Esophagus squamous epithelium (tissue), 5 donors: ENCODE data around the gene RBP7. TPM values are rescaled to one million over a fixed set of nuclear protein-coding genes. Genes with fewer than 3 reads are reported as not detected.

Source experiments
- DNase-seq: peaks from one replicate; lab custom pipeline; 2025; lab: John Stamatoyannopoulos, UW
- H3K27ac ChIP-seq, 4 donors: fragments of 200-600 bp; sonication (generic); one replicate each; pipeline ENCODE4 v1.5.1; 2016 to 2019; ENCODE audit warnings: mild to moderate bottlenecking in 1 of 4
- H3K27me3 ChIP-seq, 4 donors: fragments of 200-600 bp; sonication (generic); 1 replicate in 3 of 4; 2 replicates in 1 of 4; pipeline versions ENCODE4 v1.5.1 to v1.6.0; 2017 to 2021; ENCODE audit warnings: antibody characterized with exemption in 1 of 4
- H3K36me3 ChIP-seq, 3 donors: fragments of 200-600 bp; sonication (generic); one replicate each; pipeline ENCODE4 v1.5.1; 2016 to 2019
- H3K4me1 ChIP-seq, 3 donors: fragments of 200-600 bp; sonication (generic); one replicate each; pipeline ENCODE4 v1.5.1; 2017 to 2019
- H3K4me3 ChIP-seq, 4 donors: fragments of 200-600 bp; sonication (generic); 1 replicate in 3 of 4; 2 replicates in 1 of 4; pipeline ENCODE4 v1.5.1; 2016 to 2019; ENCODE audit warnings: mild to moderate bottlenecking in 2 of 4, moderate library complexity in 1 of 4
- H3K9me3 ChIP-seq, 3 donors: fragments of 200-600 bp; sonication (generic); one replicate each; pipeline ENCODE4 v1.5.1; 2016 to 2019
- CTCF ChIP-seq, 6 experiments: fragments of 450-650 bp in 4 of 6; fragments of 200-600 bp in 2 of 6; sonication (generic) in 2 of 6; IDR thresholded peaks; one replicate each; pipeline ENCODE4 v1.5.1; 2016 to 2019; ENCODE audit warnings: antibody characterized with exemption in 6 of 6, mild to moderate bottlenecking in 4 of 6, moderate library complexity in 4 of 6
- POLR2A ChIP-seq, 4 donors: fragments of 450-650 bp; IDR thresholded peaks; one replicate each; pipeline ENCODE4 v1.6.1; 2017; ENCODE audit warnings: antibody characterized with exemption in 4 of 4, mild to moderate bottlenecking in 4 of 4, moderate library complexity in 3 of 4
- WGBS, 2 donors: methylation state at CpG; one replicate each; pipeline ENCODE4 v1.1.5; 2018; 5-methylcytosine and 5-hydroxymethylcytosine counted together
- intact Hi-C: fragments of 100-400 bp; cut with DNase I; formaldehyde crosslinking; loops from one replicate; pipeline ENCODE4 v1.15.0; 2022
- total RNA-seq, 4 donors: library from RNA; depleted of rRNA; stranded (reverse); fragments of >200 nt; gene quantifications; one replicate each; pipeline ENCODE4 v1.1.0, GENCODE V29; 2016
- donor health status: DM: yes; HTN: yes; CAD: no.

Gene RBP7
- total RNA-seq, 4 donors from 2014 or later, result 10.4 to 29.2 (median 21.3) TPM

DNA sequence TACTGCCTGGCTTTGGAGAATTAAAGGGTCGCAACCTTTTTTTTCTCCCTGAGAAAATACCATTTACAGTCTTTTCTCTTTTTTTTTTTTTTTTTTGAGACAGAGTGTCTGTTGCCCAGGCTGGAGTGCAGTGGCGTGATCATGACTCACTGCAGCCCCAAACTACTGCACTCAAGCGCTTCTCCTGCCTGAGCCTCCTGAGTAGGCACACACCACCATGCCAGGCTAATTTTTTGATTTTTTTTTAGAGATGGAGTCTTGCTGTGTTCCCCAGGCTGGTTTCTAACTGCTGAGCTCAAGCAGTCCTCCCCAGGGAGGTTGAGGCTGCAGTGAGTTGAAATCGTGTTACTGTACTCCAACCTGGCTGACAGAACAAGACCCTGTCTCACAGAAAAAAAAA lies 60.3 kb downstream of the RBP7 start:
- intact Hi-C loops, result no loop called here
- Histone ChIP-seq H3K27me3 (no peaks in the 10 kb centered on the region), H3K9me3 (no peaks in the 10 kb centered on the region), H3K36me3 (peaks cover 0 to 31% (median 0%) of the 10 kb centered on the region in 3 donors), H3K4me1 (peaks cover 20 to 77% (median 24%) of the 10 kb centered on the region in 3 donors), H3K4me3 (no peak overlapping the region), H3K27ac (peak overlapping the region in 3 of 4 donors; percentile 25 to 42 (median 30))
- WGBS, 2 donors, result 42 to 47% methylated on average over 2 to 3 of the region's 4 CpGs
- no peak for DNase-seq
- TF ChIP-seq POLR2A (IDR thresholded peaks at IDR 0.05), result no peak
- TF ChIP-seq CTCF (IDR thresholded peaks at IDR 0.05), result no peak

- Histone ChIP-seq H3K9me3 (no peaks in the 10 kb centered on the region), H3K4me1 (peaks cover 19 to 76% (median 24%) of the 10 kb centered on the region in 3 donors), H3K27me3 (no peaks in the 10 kb centered on the region), H3K27ac (peak overlapping the region in 3 of 4 donors; percentile 25 to 42 (median 30)), H3K36me3 (peaks cover 0 to 26% (median 0%) of the 10 kb centered on the region in 3 donors), H3K4me3 (no peak overlapping the region)
- TF ChIP-seq CTCF (IDR thresholded peaks at IDR 0.05), result no peak
- intact Hi-C loops, result no loop called here
- WGBS, 2 donors, result 62 to 73% methylated on average over 5 of the region's 5 CpGs
- DNase-seq, result no peak
Observed at GRCh38 chr1:10057796-10058195, 60.8 kb downstream of the RBP7 start.

DNA sequence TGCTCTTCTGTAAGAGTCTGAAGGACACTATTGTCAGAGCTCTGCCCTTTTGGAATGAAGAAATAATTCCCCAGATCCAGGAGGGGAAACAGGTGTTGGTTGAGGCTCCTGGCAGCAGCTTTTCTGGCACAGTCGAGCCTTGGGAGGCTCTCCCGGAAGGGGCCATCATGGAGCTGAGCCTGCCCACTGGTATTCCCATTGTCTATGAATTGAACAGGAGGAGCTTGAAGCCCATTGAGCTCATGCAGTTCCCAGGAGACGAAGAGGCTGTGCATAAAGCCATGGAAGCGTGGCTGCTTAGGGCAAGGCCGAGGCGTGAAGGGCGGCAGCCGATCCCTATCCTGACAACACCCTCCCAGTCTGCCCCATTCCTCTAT lies 62.3 kb downstream of the RBP7 start:
- Histone ChIP-seq H3K4me3 (no peak overlapping the region), H3K9me3 (no peaks in the 10 kb centered on the region), H3K27ac (peak overlapping the region in 1 of 4 donors; percentile 9), H3K36me3 (peaks cover 0 to 17% (median 0%) of the 10 kb centered on the region in 3 donors), H3K4me1 (peaks cover 21 to 90% (median 31%) of the 10 kb centered on the region in 3 donors), H3K27me3 (no peaks in the 10 kb centered on the region)
- 66 to 88% methylated on average over 2 to 4 of the region's 8 CpGs for WGBS, 2 donors
- intact Hi-C loops, result no loop called here
- no peak for DNase-seq
- TF ChIP-seq CTCF (IDR thresholded peaks at IDR 0.05) (no peak), POLR2A (IDR thresholded peaks at IDR 0.05) (no peak)

DNA sequence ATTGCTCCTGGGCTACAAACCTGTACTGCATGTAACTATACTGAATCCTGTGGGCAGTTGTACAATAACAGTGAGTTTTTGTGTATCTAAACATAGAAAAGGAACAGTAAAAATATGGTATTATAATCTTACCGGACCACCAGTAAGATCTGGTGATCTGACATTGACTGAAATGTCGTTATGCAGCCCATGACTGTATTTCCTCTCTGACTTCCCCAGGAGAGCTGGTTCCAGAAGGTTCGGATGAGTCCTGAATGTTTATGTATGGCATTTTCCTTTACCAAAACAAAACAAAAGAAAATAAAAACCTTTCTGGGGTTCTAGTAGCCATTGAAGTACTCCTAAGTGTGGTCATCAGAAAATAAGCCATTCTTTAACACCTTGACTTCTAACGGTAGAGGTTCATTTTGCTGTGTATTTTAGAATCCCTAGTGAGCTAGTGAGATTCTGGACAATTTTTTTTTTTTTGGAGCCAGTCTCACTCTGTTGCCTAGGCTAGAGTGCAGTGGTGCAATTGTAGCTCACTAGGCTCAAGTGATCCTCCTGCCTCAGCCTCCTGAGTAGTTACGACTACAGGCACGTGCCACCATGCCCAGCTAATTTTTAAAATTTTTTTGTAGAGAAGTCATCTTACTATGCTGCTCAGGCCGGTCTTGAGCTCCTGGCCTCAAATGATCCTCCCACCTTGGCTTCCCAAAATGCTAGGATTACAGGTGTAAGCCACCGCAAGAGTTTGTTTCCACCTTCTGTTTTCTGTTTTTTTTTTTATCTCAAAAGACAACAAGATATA lies 63.5 kb downstream of the RBP7 start:
- Histone ChIP-seq H3K9me3 (no peaks in the 10 kb centered on the region), H3K27ac (peak overlapping the region in 1 of 4 donors; percentile 88), H3K4me1 (peaks cover 33 to 94% (median 42%) of the 10 kb centered on the region in 3 donors), H3K27me3 (no peaks in the 10 kb centered on the region), H3K36me3 (peaks cover 0 to 17% (median 0%) of the 10 kb centered on the region in 3 donors), H3K4me3 (no peak overlapping the region)
- no peak for DNase-seq
- TF ChIP-seq CTCF (IDR thresholded peaks at IDR 0.05) (no peak), POLR2A (IDR thresholded peaks at IDR 0.05) (no peak)
- intact Hi-C loops, result no loop called here
- WGBS, 2 donors, result 83 to 86% methylated on average over 8 of the region's 8 CpGs

DNA sequence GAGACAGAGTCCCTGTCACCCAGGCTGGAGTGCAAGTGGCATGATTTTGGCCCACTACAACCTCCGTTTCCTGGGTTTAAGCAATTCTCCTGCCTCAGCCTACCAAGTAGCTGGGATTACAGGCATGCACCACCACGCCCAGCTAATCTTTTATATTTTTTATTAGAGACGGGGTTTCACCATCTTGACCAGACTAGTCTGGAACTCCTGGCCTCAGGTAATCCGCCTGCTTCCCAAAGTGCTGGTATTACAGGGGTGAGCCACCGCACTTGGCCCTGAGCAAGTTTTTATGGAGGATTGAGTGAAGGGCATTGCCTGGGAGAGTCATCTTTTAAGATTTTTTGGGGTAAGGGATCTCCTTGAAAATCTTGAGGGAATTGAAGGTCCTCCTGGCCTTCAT lies 64.2 kb downstream of the RBP7 start:
- WGBS, 2 donors, result 68 to 74% methylated on average over 5 of the region's 5 CpGs
- H3K4me1 ChIP-seq, result peaks cover 37 to 94% (median 45%) of the 10 kb centered on the region in 3 donors
- H3K4me3 ChIP-seq, result no peak overlapping the region
- no peaks in the 10 kb centered on the region for H3K9me3 ChIP-seq
- intact Hi-C loops, result no loop called here
- no peak for DNase-seq
- H3K27me3 ChIP-seq, result no peaks in the 10 kb centered on the region
- H3K27ac ChIP-seq, result peak overlapping the region in 2 of 4 donors; percentile 46 to 88
- H3K36me3 ChIP-seq, result peaks cover 0 to 17% (median 0%) of the 10 kb centered on the region in 3 donors
- TF ChIP-seq CTCF (IDR thresholded peaks at IDR 0.05), result no peak
- no peak for TF ChIP-seq POLR2A (IDR thresholded peaks at IDR 0.05)
